Activated B cell treated with CpG ODN at 0.5 μM for 24 hours (primary cell): ENCODE results near the gene GTF3C4. TPM values are rescaled to one million over a fixed set of nuclear protein-coding genes. Genes with fewer than 3 reads are reported as not detected.

Experiments used
- ATAC-seq: fragments of 200-7000 bp; cut with Tn5 transposase; one replicate; pipeline ENCODE4 v1.10.0; 2021; ENCODE audit warnings: low read depth, mild to moderate bottlenecking, moderate library complexity
- CTCF ChIA-PET: fragments of 350-600 bp; sonication (Branson Sonifier 250); formaldehyde crosslinking; loops from one replicate; lab custom pipeline; 2021; ENCODE audit warnings: antibody characterized with exemption; lab: Charles Lee
- POLR2A ChIA-PET: fragments of 350-600 bp; sonication (Branson Sonifier 250); formaldehyde crosslinking; loops from one replicate; lab custom pipeline; 2021; ENCODE audit warnings: antibody characterized with exemption; lab: Charles Lee
- DNase-seq: peaks from one replicate; pipeline ENCODE4 v3.0.0; 2022
- H3K27ac Mint-ChIP-seq: one replicate; pipeline ENCODE4 v1.8.0; 2020; ENCODE audit warnings: mixed read lengths
- H3K27me3 Mint-ChIP-seq: one replicate; pipeline ENCODE4 v1.8.0; 2021; ENCODE audit warnings: mixed read lengths
- H3K36me3 Mint-ChIP-seq: one replicate; pipeline ENCODE4 v1.8.0; 2021; ENCODE audit warnings: low read depth, mixed read lengths
- H3K4me1 Mint-ChIP-seq: one replicate; pipeline ENCODE4 v1.8.0; 2021; ENCODE audit warnings: mixed read lengths
- H3K4me3 Mint-ChIP-seq: one replicate; pipeline ENCODE4 v1.8.0; 2020; ENCODE audit warnings: mild to moderate bottlenecking, mixed read lengths
- H3K9me3 Mint-ChIP-seq: one replicate; pipeline ENCODE4 v1.8.0; 2020; ENCODE audit warnings: mixed read lengths
- intact Hi-C: fragments of 100-400 bp; cut with micrococcal nuclease; formaldehyde crosslinking; loops from one replicate; pipeline ENCODE4 v1.15.1; 2024
- total RNA-seq: library from RNA; stranded (reverse); gene quantifications from 2 replicates; pipeline ENCODE4 v1.2.3, GENCODE V29; 2022
- TF ChIP-seq, protein P1 (sequence below): fragments of 200-600 bp; IDR thresholded peaks from one replicate; pipeline ENCODE4 v1.8.0; 2022; ENCODE audit warnings: antibody characterized with exemption, mild to moderate bottlenecking

GTF3C4 gene
- total RNA-seq, 1 donor from 2014 or later = 16.1 TPM

DNA sequence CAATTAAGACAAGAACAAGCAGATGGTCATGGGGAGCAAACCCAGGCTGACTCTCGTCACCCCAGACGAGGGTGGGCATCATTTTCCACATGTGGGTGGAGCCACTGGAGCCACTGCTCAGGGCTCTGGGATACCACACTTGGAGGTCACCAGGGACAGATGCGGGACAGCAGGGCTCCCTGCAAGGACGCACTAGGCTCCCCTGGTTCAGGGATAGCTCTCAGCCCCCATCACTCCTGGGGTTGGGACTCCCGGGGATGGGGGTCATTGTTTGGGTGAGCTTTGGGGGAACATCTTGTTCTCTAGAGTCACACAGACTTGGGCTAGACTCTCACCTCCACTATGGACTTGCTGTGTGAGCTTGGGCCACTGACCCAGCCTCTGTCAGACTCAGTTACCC lies 57.8 kb downstream of the GTF3C4 start:
- no peak overlapping the region for H3K4me3 Mint-ChIP-seq

DNA sequence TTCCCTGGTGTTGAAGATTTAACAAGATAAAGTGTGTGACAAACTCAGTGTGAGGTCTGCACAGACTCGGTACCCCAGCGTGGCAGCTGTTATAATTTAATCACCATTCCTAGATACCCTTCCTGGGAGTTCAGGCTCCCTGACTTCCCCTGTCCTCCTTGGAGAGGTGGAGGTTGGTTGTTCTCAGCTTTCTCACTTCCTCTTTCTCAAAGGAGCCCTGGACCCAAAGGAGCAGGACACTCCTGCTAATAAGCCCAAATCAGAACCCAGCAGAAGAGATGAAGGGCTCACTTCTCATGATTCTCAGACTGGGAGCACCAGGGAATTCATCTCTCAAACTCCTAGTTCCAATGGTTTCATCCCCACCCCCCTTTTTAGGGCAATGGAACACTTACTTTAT lies 58.2 kb downstream of the GTF3C4 start:
- ATAC-seq = no peak
- Mint-ChIP-seq H3K27ac (no peak overlapping the region), H3K4me1 (no peaks in the 10 kb centered on the region), H3K4me3 (no peak overlapping the region), H3K27me3 (peaks cover 13% of the 10 kb centered on the region), H3K36me3 (no peaks in the 10 kb centered on the region), H3K9me3 (no peaks in the 10 kb centered on the region)
- intact Hi-C loops = no loop called here
- ChIA-PET CTCF (no interaction called here), POLR2A (no interaction called here)
- no peak for DNase-seq
- TF ChIP-seq, protein P1, sequence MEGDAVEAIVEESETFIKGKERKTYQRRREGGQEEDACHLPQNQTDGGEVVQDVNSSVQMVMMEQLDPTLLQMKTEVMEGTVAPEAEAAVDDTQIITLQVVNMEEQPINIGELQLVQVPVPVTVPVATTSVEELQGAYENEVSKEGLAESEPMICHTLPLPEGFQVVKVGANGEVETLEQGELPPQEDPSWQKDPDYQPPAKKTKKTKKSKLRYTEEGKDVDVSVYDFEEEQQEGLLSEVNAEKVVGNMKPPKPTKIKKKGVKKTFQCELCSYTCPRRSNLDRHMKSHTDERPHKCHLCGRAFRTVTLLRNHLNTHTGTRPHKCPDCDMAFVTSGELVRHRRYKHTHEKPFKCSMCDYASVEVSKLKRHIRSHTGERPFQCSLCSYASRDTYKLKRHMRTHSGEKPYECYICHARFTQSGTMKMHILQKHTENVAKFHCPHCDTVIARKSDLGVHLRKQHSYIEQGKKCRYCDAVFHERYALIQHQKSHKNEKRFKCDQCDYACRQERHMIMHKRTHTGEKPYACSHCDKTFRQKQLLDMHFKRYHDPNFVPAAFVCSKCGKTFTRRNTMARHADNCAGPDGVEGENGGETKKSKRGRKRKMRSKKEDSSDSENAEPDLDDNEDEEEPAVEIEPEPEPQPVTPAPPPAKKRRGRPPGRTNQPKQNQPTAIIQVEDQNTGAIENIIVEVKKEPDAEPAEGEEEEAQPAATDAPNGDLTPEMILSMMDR = no peak

More for the DNA sequence above, 57.8 kb downstream of the GTF3C4 start:
- Mint-ChIP-seq H3K36me3 (no peaks in the 10 kb centered on the region), H3K27me3 (peaks cover 14% of the 10 kb centered on the region), H3K27ac (no peak overlapping the region), H3K4me1 (no peaks in the 10 kb centered on the region), H3K9me3 (no peaks in the 10 kb centered on the region)
- no peak for DNase-seq
- no peak for ATAC-seq
- CTCF ChIA-PET = no interaction called here
- intact Hi-C loops = no loop called here
- POLR2A ChIA-PET = no interaction called here
- TF ChIP-seq, protein P1 = no peak

DNA sequence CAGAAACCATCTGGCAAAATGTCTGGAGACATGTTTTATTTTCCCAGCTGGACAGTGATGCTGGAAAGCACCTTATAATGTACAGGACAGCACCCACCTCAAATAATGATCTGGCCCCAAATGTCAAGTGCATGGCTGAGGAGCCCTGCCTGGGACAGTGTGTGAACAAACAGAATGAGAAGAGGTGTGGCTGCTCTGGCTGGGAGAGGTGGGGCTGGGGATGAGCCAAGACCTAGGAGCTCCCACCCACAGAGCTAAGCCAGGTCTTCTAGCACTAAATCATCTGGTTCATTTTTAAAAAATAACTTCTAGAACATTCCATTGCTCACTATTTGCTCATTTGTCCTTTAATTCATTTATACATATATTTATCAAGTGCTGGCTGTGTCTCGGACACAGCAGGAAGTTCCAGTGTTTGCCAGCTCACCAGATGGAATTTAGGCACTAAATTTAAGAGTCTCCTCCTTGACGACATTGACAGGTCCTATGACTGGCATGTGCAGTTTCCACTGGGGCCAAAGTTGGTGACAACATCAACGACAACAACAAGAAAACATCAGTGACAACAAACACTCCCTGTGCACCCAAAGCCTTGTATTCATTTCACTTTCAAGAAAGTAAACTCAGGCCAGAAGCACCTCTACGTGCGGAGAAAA lies 59.1 kb downstream of the GTF3C4 start:
- Mint-ChIP-seq H3K9me3 (no peaks in the 10 kb centered on the region), H3K4me3 (no peak overlapping the region), H3K36me3 (no peaks in the 10 kb centered on the region), H3K27ac (no peak overlapping the region), H3K27me3 (peaks cover 9% of the 10 kb centered on the region), H3K4me1 (no peaks in the 10 kb centered on the region)
- intact Hi-C loops = no loop called here
- DNase-seq (no peak), ATAC-seq (no peak)
- ChIA-PET POLR2A (no interaction called here), CTCF (no interaction called here)
- TF ChIP-seq, protein P1 = no peak

DNA sequence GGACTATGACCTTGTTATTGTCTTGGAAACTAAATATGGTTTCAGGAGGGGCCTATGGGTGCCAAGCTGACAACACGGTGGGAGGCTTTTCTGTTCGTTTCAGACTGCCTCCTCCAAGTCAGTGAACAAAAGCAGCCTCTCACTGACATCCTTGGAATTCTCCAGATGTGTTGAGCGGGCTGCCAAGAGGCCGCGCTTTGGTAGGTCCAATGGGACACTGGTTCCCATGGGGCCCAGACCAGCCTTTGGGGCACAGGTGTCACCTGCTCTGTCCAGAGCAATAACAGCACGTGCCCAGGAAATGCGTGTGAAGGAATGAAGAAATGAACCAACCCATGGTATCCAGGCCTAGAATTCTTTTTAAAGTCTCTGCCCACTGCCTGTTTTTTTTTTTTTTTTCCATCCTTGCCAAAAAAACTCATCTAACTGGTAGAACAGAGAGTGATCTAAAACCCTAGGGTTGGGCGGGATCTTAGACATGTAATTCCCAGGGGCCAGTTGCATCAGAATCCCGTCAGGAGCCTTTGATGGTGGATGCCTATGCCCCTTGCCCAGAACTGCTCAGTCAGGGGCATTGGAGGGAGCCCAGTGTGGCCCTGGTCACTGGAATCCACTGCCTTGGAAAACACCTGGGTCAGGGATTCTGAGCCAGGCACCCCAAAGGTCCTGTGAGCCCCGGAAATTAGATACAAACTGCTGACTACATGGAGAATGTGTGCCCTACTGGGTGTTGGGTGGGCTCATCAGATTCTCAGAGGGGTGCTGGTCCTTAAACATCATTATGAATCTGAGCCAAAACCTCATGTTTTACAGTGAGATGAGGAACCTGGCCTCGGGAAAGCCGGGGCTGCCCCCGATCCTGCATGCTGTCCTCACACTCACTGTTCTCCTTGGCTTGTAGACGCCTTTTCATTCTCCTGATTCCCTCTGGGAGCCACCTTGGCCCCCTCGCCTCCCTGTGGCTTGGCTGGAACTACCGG lies 60.1 kb downstream of the GTF3C4 start:
- no peaks in the 10 kb centered on the region for H3K36me3 Mint-ChIP-seq
- DNase-seq (no peak), ATAC-seq (no peak)
- TF ChIP-seq, protein P1 = no peak
- no peak overlapping the region for H3K27ac Mint-ChIP-seq
- ChIA-PET CTCF (no interaction called here), POLR2A (no interaction called here)
- intact Hi-C loops = no loop called here
- no peaks in the 10 kb centered on the region for H3K9me3 Mint-ChIP-seq
- no peak overlapping the region for H3K4me3 Mint-ChIP-seq
- no peaks in the 10 kb centered on the region for H3K4me1 Mint-ChIP-seq
- H3K27me3 Mint-ChIP-seq = peaks cover 10% of the 10 kb centered on the region

DNA sequence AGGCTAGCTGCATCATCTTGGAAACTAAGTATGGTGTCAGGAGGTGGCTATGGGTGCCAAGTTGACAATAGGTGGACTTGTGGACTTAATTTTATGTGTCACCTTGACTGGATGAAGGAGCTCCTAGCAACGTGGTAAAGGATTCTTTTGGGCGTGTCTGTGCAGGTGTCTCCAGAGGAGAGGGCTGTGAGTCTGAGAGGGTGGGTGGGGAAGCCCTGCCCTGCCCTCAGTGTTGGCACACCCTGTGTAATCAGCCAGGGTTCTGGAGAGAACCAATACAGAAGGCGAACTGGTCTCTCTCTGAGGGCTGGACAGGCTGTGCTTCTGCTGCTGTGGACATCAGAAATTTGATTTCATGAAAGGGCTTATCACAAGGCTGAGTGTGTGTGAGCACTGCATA lies 61.0 kb downstream of the GTF3C4 start:
- DNase-seq (no peak), ATAC-seq (no peak)
- no peak overlapping the region for H3K27ac Mint-ChIP-seq
- no peak overlapping the region for H3K4me3 Mint-ChIP-seq
- TF ChIP-seq, protein P1 = no peak
- H3K4me1 Mint-ChIP-seq = no peaks in the 10 kb centered on the region
- CTCF ChIA-PET = no interaction called here
- H3K9me3 Mint-ChIP-seq = no peaks in the 10 kb centered on the region
- no peaks in the 10 kb centered on the region for H3K36me3 Mint-ChIP-seq
- intact Hi-C loops = no loop called here
- H3K27me3 Mint-ChIP-seq = peaks cover 10% of the 10 kb centered on the region
- POLR2A ChIA-PET = no interaction called here
